Karpas-422 (cell line): ENCODE measurements around the gene NKAPL. TPM values are rescaled to one million over a fixed set of nuclear protein-coding genes. Genes with fewer than 3 reads are reported as not detected.

Experiments used
- DNase-seq: peaks from one replicate; pipeline ENCODE4 v3.0.0-alpha.2; 2015
- H2AFZ ChIP-seq: fragments of 200-600 bp; sonication (generic); 2 replicates; pipeline ENCODE4 v1.6.1; 2014; ENCODE audit warnings: antibody characterized with exemption, low read length, mixed read lengths
- H3K27ac ChIP-seq: fragments of 200-600 bp; sonication (generic); 2 replicates; pipeline ENCODE4 v1.5.1; 2014; ENCODE audit warnings: mild to moderate bottlenecking, low read length, moderate library complexity
- H3K27me3 ChIP-seq: fragments of 200-600 bp; sonication (generic); 2 replicates; pipeline ENCODE4 v1.6.1; 2014; ENCODE audit warnings: low read length, mixed read lengths
- H3K36me3 ChIP-seq: fragments of 200-600 bp; sonication (generic); 2 replicates; pipeline ENCODE4 v1.6.1; 2014; ENCODE audit warnings: low read length, mixed read lengths; ENCODE audit not compliant: insufficient read depth
- H3K4me1 ChIP-seq: fragments of 200-600 bp; sonication (generic); 2 replicates; pipeline ENCODE4 v1.6.1; 2014; ENCODE audit warnings: mild to moderate bottlenecking, low read length, mixed read lengths
- H3K4me2 ChIP-seq: fragments of 200-600 bp; sonication (generic); 2 replicates; pipeline ENCODE4 v1.6.1; 2014; ENCODE audit warnings: low read length, low read depth, mild to moderate bottlenecking; ENCODE audit not compliant: poor library complexity, severe bottlenecking
- H3K4me3 ChIP-seq: fragments of 200-600 bp; sonication (generic); 2 replicates; pipeline ENCODE4 v1.5.1; 2014; ENCODE audit warnings: mild to moderate bottlenecking, antibody characterized with exemption, low read length, mixed read lengths
- H3K79me2 ChIP-seq: fragments of 200-600 bp; sonication (generic); 2 replicates; pipeline ENCODE4 v1.6.1; 2014; ENCODE audit warnings: mild to moderate bottlenecking, low read length, mixed read lengths
- H3K9ac ChIP-seq: fragments of 200-600 bp; sonication (generic); 2 replicates; pipeline ENCODE4 v1.6.0; 2014; ENCODE audit warnings: low read length
- H3K9me2 ChIP-seq: fragments of 200-600 bp; sonication (generic), shearing (Covaris generic); replicated peaks from 2 replicates; pipeline ENCODE4 v1.6.0; 2014; ENCODE audit warnings: mild to moderate bottlenecking, low read length, moderate library complexity; ENCODE audit not compliant: insufficient read depth
- H3K9me3 ChIP-seq: fragments of 300-700, 200-600 bp; sonication (generic); 2 replicates; pipeline ENCODE4 v1.6.1; 2014; ENCODE audit warnings: low read length, mixed read lengths
- H4K20me1 ChIP-seq: fragments of 200-600 bp; sonication (generic); 2 replicates; pipeline ENCODE4 v1.6.1; 2014; ENCODE audit warnings: mild to moderate bottlenecking, antibody characterized with exemption, low read length, low read depth; ENCODE audit not compliant: insufficient read depth
- total RNA-seq: library from RNA; depleted of rRNA; stranded (reverse); fragments of >200 nt; shearing (Covaris generic); gene quantifications from 2 replicates; pipeline ENCODE4 v1.2.3, GENCODE V29; 2014; ENCODE audit warnings: low replicate concordance

Gene NKAPL
- total RNA-seq, 1 experiment from 2014 or later: 0.11 TPM

- no peaks in the 10 kb centered on the region for H3K4me1 ChIP-seq
- H3K4me3 ChIP-seq: no peak overlapping the region
- H3K9ac ChIP-seq: no peak overlapping the region
- H3K4me2 ChIP-seq: no peak overlapping the region
- H4K20me1 ChIP-seq: no peaks in the 10 kb centered on the region
- H2AFZ ChIP-seq: no peak overlapping the region
- no peaks in the 10 kb centered on the region for H3K9me2 ChIP-seq
- H3K27ac ChIP-seq: no peak overlapping the region
- peaks cover 9% of the 10 kb centered on the region for H3K79me2 ChIP-seq
- no peak for DNase-seq
- H3K36me3 ChIP-seq: peaks cover 15% of the 10 kb centered on the region; the same call in 1 of the 2 replicates
- H3K27me3 ChIP-seq: no peaks in the 10 kb centered on the region
- no peaks in the 10 kb centered on the region for H3K9me3 ChIP-seq
Measured at GRCh38 chr6:28274888-28275287, 15.8 kb downstream of the NKAPL start.

DNA sequence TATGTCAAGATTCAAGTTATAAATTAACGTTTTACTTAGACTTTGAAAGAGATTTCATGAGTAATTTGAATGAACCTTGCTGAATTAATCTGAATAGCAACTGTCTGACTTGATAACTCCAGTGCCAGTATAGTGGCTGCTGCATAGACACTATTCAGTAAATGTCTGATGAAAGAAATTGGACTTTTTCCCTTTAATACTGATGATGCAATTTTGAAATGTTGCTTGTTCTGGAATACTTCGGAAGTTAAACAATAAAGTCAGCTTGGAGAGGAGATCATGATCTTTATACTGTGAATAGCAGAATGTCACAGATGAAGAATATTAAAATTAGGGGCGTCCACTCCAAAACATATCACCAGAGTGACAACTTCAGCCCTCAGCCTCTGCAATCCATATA is 18.6 kb downstream of the NKAPL start:
- no peak overlapping the region for H2AFZ ChIP-seq
- H4K20me1 ChIP-seq: no peaks in the 10 kb centered on the region
- H3K27me3 ChIP-seq: no peaks in the 10 kb centered on the region
- peaks cover 11% of the 10 kb centered on the region for H3K79me2 ChIP-seq
- H3K4me2 ChIP-seq: no peak overlapping the region
- H3K9ac ChIP-seq: no peak overlapping the region
- peaks cover 18% of the 10 kb centered on the region for H3K4me1 ChIP-seq
- no peak for DNase-seq
- H3K9me3 ChIP-seq: no peaks in the 10 kb centered on the region
- no peak overlapping the region for H3K4me3 ChIP-seq
- H3K27ac ChIP-seq: no peak overlapping the region
- peaks cover 15% of the 10 kb centered on the region; the same call in 1 of the 2 replicates for H3K36me3 ChIP-seq
- no peaks in the 10 kb centered on the region for H3K9me2 ChIP-seq

- peak overlapping the region; percentile 82 for H2AFZ ChIP-seq
- H3K27ac ChIP-seq: no peak overlapping the region
- H3K9me2 ChIP-seq: no peaks in the 10 kb centered on the region
- H4K20me1 ChIP-seq: no peaks in the 10 kb centered on the region
- H3K4me2 ChIP-seq: peak overlapping the region; percentile 92
- peaks cover 27% of the 10 kb centered on the region for H3K4me1 ChIP-seq
- H3K36me3 ChIP-seq: peaks cover 24% of the 10 kb centered on the region; the same call in 1 of the 2 replicates
- H3K27me3 ChIP-seq: no peaks in the 10 kb centered on the region
- no peaks in the 10 kb centered on the region for H3K9me3 ChIP-seq
- H3K9ac ChIP-seq: peak overlapping the region; percentile 83
- peaks cover 24% of the 10 kb centered on the region for H3K79me2 ChIP-seq
- peak overlapping the region; percentile 95 for H3K4me3 ChIP-seq
- no peak for DNase-seq
Measured at GRCh38 chr6:28280595-28281287, 21.6 kb downstream of the NKAPL start.

GRCh38 chr6:28281288-28282064 is 22.4 kb downstream of the NKAPL start, which contains the start of gene PGBD1:
TSS of gene PGBD1 (plus strand) at chr6:28281572. CDS start at chr6:28283814, 2,242 bp downstream.
- Histone ChIP-seq H3K79me2 (peaks cover 24% of the 10 kb centered on the region), H3K9me2 (no peaks in the 10 kb centered on the region), H3K9me3 (no peaks in the 10 kb centered on the region), H3K4me1 (peaks cover 27% of the 10 kb centered on the region), H4K20me1 (no peaks in the 10 kb centered on the region), H3K27ac (no peak within 1 kb of the TSS), H3K27me3 (no peaks in the 10 kb centered on the region), H3K4me2 (peak within 1 kb of the TSS; percentile 92), H3K36me3 (peaks cover 25% of the 10 kb centered on the region), H2AFZ (peak within 1 kb of the TSS; percentile 82), H3K9ac (peak within 1 kb of the TSS; percentile 83), H3K4me3 (peak within 1 kb of the TSS; percentile 95)
- DNase-seq: peak; percentile 91

DNA sequence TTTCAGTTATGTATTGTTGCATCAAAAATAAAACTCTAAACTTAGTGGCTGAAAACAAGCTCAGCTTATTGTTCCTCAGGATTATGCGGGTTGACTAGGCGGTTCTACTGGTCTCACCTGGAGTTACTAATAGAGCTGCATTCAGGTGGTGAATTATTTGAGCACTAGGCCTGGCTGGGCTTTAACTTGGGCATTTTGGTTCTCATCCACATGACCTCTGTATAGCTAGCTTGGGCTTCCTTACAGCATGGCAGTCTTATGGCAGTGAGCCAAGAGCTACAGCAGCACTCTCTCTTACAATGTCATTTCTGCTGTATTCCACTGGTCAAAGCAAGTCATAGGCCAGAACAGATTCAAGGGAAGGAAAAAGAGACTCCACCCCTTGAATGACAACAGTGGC is 23.8 kb downstream of the NKAPL start:
- Histone ChIP-seq H3K4me1 (peaks cover 27% of the 10 kb centered on the region), H3K36me3 (peaks cover 36% of the 10 kb centered on the region), H3K79me2 (peaks cover 24% of the 10 kb centered on the region), H3K27ac (no peak overlapping the region), H4K20me1 (no peaks in the 10 kb centered on the region), H3K4me3 (peak overlapping the region; percentile 95), H2AFZ (no peak overlapping the region), H3K4me2 (peak overlapping the region; percentile 92), H3K27me3 (no peaks in the 10 kb centered on the region), H3K9me2 (no peaks in the 10 kb centered on the region), H3K9me3 (no peaks in the 10 kb centered on the region), H3K9ac (peak overlapping the region; percentile 83)
- peak; percentile 50 for DNase-seq

- H3K9ac ChIP-seq: no peak overlapping the region
Measured at GRCh38 chr6:28291573-28291972, 32.5 kb downstream of the NKAPL start.

DNA sequence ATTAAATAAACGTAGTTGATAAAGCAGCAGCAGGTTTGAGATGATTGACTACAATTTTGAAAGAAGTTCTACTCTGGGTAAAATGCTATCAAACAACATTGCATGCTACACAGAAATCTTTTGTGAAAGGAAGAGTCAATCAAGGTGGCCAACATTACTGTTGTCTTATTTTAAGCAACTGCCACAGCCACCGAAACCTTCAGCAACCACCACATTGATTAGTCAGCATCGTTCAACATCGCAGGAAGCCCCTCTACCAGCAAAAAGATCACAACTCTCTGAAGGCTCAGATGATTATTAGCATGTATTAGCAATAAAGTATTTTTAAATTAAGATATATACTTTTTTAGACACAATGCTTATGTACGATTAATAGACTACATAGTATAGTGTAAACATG is 36.2 kb downstream of the NKAPL start:
- no peak for DNase-seq
- no peak overlapping the region for H3K4me3 ChIP-seq
- no peak overlapping the region for H3K4me2 ChIP-seq
- no peak overlapping the region for H3K27ac ChIP-seq
- H3K4me1 ChIP-seq: no peaks in the 10 kb centered on the region
- H3K79me2 ChIP-seq: no peaks in the 10 kb centered on the region
- H3K9me2 ChIP-seq: no peaks in the 10 kb centered on the region
- peaks cover 9% of the 10 kb centered on the region for H3K36me3 ChIP-seq
- H3K27me3 ChIP-seq: no peaks in the 10 kb centered on the region
- H2AFZ ChIP-seq: no peak overlapping the region
- H3K9me3 ChIP-seq: no peaks in the 10 kb centered on the region
- H3K9ac ChIP-seq: no peak overlapping the region
- no peaks in the 10 kb centered on the region for H4K20me1 ChIP-seq

More at GRCh38 chr6:28291573-28291972, 32.5 kb downstream of the NKAPL start:
- Histone ChIP-seq H3K27me3 (no peaks in the 10 kb centered on the region), H4K20me1 (no peaks in the 10 kb centered on the region), H3K9me2 (no peaks in the 10 kb centered on the region), H3K79me2 (no peaks in the 10 kb centered on the region), H3K36me3 (peaks cover 25% of the 10 kb centered on the region), H3K4me2 (no peak overlapping the region), H3K27ac (no peak overlapping the region), H2AFZ (no peak overlapping the region), H3K4me1 (no peaks in the 10 kb centered on the region), H3K9me3 (no peaks in the 10 kb centered on the region), H3K4me3 (no peak overlapping the region)
- no peak for DNase-seq

DNA sequence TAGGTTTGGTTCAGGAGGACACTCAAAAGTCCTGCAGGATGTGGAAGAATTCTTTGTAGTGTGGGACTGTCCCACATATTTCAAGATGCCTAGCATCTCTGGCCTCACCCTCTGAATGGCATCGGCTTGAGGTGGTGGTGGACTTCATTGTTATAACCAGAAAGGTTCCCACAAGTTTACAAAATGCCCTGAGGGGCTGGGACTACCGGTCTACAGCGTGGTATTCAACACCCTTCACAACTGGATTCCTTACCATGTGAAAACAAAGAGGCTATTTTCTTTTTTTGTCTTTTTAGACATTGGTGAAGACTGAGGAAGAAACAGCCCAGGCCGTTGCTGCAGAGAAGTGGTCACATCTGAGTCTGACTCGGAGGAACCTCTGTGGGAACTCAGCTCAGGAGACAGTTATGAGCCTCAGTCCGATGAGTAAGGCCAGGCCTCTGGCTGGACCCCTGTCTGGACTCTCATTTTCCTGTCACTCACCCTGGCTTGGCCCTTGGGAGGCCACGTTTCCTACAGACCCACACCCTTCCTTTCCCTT is 37.5 kb downstream of the NKAPL start:
- Histone ChIP-seq H3K27ac (no peak overlapping the region), H3K4me3 (no peak overlapping the region), H4K20me1 (no peaks in the 10 kb centered on the region), H2AFZ (no peak overlapping the region), H3K36me3 (peaks cover 9% of the 10 kb centered on the region), H3K9me3 (no peaks in the 10 kb centered on the region), H3K9ac (no peak overlapping the region), H3K27me3 (no peaks in the 10 kb centered on the region), H3K4me2 (no peak overlapping the region), H3K79me2 (no peaks in the 10 kb centered on the region), H3K9me2 (no peaks in the 10 kb centered on the region), H3K4me1 (no peaks in the 10 kb centered on the region)
- no peak for DNase-seq
